A549 treated with AZD2906 at 1 μM for 4 hours (cell line): Measurements from ENCODE around the gene RABEP1. TPM values are rescaled to one million over a fixed set of nuclear protein-coding genes. Genes with fewer than 3 reads are reported as not detected.

Experiments used
- total RNA-seq: library from RNA; stranded (reverse); fragments of 200-300 nt; extraction: Qiagen RNA extraction; gene quantifications from 5 replicates; pipeline ENCODE4 v1.2.3, GENCODE V29; 2022

RABEP1 gene, protein sequence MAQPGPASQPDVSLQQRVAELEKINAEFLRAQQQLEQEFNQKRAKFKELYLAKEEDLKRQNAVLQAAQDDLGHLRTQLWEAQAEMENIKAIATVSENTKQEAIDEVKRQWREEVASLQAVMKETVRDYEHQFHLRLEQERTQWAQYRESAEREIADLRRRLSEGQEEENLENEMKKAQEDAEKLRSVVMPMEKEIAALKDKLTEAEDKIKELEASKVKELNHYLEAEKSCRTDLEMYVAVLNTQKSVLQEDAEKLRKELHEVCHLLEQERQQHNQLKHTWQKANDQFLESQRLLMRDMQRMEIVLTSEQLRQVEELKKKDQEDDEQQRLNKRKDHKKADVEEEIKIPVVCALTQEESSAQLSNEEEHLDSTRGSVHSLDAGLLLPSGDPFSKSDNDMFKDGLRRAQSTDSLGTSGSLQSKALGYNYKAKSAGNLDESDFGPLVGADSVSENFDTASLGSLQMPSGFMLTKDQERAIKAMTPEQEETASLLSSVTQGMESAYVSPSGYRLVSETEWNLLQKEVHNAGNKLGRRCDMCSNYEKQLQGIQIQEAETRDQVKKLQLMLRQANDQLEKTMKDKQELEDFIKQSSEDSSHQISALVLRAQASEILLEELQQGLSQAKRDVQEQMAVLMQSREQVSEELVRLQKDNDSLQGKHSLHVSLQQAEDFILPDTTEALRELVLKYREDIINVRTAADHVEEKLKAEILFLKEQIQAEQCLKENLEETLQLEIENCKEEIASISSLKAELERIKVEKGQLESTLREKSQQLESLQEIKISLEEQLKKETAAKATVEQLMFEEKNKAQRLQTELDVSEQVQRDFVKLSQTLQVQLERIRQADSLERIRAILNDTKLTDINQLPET
- 38.3 to 41.5 TPM (median 39.1 TPM) in 5 replicates for total RNA-seq

GRCh38 chr17:5281814-5282641 lies at the start of gene RABEP1:
TSS of gene RABEP1 (plus strand) at chr17:5282284. CDS start at chr17:5282487, 203 bp downstream.

GRCh38 chr17:5234645-5235576 lies 47.2 kb upstream of the RABEP1 start, which contains the start of gene SCIMP:
TSS of gene SCIMP (minus strand) at chr17:5234860. CDS start at chr17:5234755, 105 bp downstream.

DNA sequence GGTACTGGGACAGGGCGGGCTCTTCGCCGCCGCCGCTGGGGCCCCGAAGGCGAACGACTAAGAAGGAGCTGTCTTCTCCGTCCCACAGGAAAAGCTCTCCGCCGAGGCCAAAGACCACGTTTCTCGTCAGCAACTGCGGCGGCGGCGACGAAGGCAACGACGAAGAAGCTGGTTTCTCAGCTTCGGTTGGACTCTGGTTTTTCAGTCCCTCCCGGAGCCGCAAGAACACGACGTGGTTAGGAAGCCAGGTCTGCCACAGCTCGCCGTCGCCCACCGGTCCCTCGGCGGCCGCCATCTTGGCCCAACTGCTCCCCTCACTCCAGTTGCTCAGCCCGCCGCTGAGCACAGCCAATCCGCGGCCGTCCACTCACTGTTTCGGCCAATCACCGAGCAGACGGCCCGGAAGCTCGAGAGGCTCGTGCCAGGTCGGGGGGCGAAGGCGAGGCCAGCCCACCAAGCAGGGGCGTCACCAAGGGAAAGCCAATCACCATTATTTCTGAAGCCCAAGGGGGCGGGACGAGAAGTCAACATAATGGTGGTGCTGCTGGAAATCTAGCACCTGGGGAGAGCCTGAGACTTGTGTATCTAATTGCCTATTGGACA lies 137.4 kb downstream of the RABEP1 start, which contains the start of gene NUP88:
Gene NUP88 (minus strand): TSS at position 307 of the 603 bp plus-strand sequence. CDS start 12 bp downstream, at position 295.

GRCh38 chr17:5419959-5420653 lies 138.0 kb downstream of the RABEP1 start, which contains the start of gene RPAIN:
TSS of gene RPAIN (plus strand) at chr17:5420182. CDS start at chr17:5420211, 29 bp downstream.

Other genes starting within 250 kb of the RABEP1 start
- gene SLC52A1, start 246.9 kb upstream of the RABEP1 start, total RNA-seq = 0.38 to 0.99 TPM (median 0.79 TPM) in 5 replicates
- gene ZFP3, start 203.8 kb upstream of the RABEP1 start, total RNA-seq = 0.82 to 1.1 TPM (median 1.0 TPM) in 5 replicates
- gene ZNF232, start 170.4 kb upstream of the RABEP1 start, total RNA-seq = 3.7 to 4.2 TPM (median 3.9 TPM) in 5 replicates
- gene USP6, start 166.3 kb upstream of the RABEP1 start, total RNA-seq = 0.01 to 0.03 TPM (median 0.02 TPM) in 4 of 5 replicates, not detected in the other
- gene ZNF594, start 90.4 kb upstream of the RABEP1 start, total RNA-seq = 1.1 to 1.6 TPM (median 1.5 TPM) in 5 replicates
- not detected in 5 replicates for gene SCIMP, start 47.4 kb upstream of the RABEP1 start, total RNA-seq
- gene NUP88, start 137.4 kb downstream of the RABEP1 start, total RNA-seq = 64.8 to 102 TPM (median 75.9 TPM) in 5 replicates
- gene RPAIN, start 137.9 kb downstream of the RABEP1 start, total RNA-seq = 30.8 to 46.8 TPM (median 32.4 TPM) in 5 replicates
- gene C1QBP, start 156.9 kb downstream of the RABEP1 start, total RNA-seq = 486 to 571 TPM (median 539 TPM) in 5 replicates
- 24.4 to 28.6 TPM (median 27.9 TPM) in 5 replicates for gene DHX33, start 186.7 kb downstream of the RABEP1 start, total RNA-seq
- 90.6 to 112 TPM (median 107 TPM) in 5 replicates for gene DERL2, start 203.9 kb downstream of the RABEP1 start, total RNA-seq
- 13.8 to 16.5 TPM (median 14.9 TPM) in 5 replicates for gene MIS12, start 204.3 kb downstream of the RABEP1 start, total RNA-seq